Smooth muscle cell (in vitro differentiated cells): ENCODE measurements around the gene ZCCHC18. TPM values are rescaled to one million over a fixed set of nuclear protein-coding genes. Genes with fewer than 3 reads are reported as not detected.
A peak's percentile ranks its signal among the peaks of the same experiment; 100 is the strongest.

Experiments
- DNase-seq: peaks from one replicate; lab custom pipeline; 2025; ENCODE audit not compliant: unreplicated experiment; lab: John Stamatoyannopoulos, UW
- H2AFZ ChIP-seq: fragments of 200-600 bp; sonication (generic); 2 replicates; pipeline ENCODE4 v1.6.0; 2016; ENCODE audit warnings: antibody characterized with exemption, low read depth, mild to moderate bottlenecking
- H3F3A ChIP-seq: fragments of 200-600 bp; sonication (generic); 2 replicates; pipeline ENCODE4 v1.6.0; 2017; ENCODE audit warnings: antibody characterized with exemption, low read depth
- H3K27ac ChIP-seq: fragments of 200-600 bp; sonication (generic); 2 replicates; pipeline ENCODE4 v1.5.1; 2016; ENCODE audit warnings: low read depth, mild to moderate bottlenecking
- H3K27me3 ChIP-seq: fragments of 200-600 bp; sonication (generic); 2 replicates; pipeline ENCODE4 v1.6.1; 2016; ENCODE audit warnings: low read depth, mild to moderate bottlenecking
- H3K36me3 ChIP-seq: fragments of 200-600 bp; sonication (generic); 2 replicates; pipeline ENCODE4 v1.5.1; 2016; ENCODE audit warnings: low read depth
- H3K4me1 ChIP-seq: fragments of 200-600 bp; sonication (generic); 2 replicates; pipeline ENCODE4 v1.5.1; 2016; ENCODE audit warnings: low read depth
- H3K4me2 ChIP-seq: fragments of 200-600 bp; sonication (generic); 2 replicates; pipeline ENCODE4 v1.6.0; 2016; ENCODE audit warnings: mild to moderate bottlenecking
- H3K4me3 ChIP-seq: fragments of 200-600 bp; sonication (generic); 2 replicates; pipeline ENCODE4 v1.5.1; 2016; ENCODE audit warnings: mild to moderate bottlenecking
- H3K79me2 ChIP-seq: fragments of 200-600 bp; sonication (generic); 2 replicates; pipeline ENCODE4 v1.6.0; 2016; ENCODE audit warnings: low read depth, mild to moderate bottlenecking
- H3K9ac ChIP-seq: fragments of 200-600 bp; sonication (generic); 2 replicates; pipeline ENCODE4 v1.6.0; 2016; ENCODE audit warnings: low read depth
- H3K9me3 ChIP-seq: fragments of 200-600 bp; sonication (generic); replicated peaks from 2 replicates; pipeline ENCODE4 v1.5.1; 2016; ENCODE audit warnings: low read depth
- H4K20me1 ChIP-seq: fragments of 200-600 bp; sonication (generic); 2 replicates; pipeline ENCODE4 v1.6.0; 2016; ENCODE audit warnings: low read depth
- CTCF ChIP-seq: fragments of 200-600 bp; sonication (generic); IDR thresholded peaks from 2 replicates; pipeline ENCODE4 v1.5.1; 2017; ENCODE audit warnings: borderline replicate concordance, mild to moderate bottlenecking, antibody characterized with exemption; ENCODE audit not compliant: insufficient read depth, poor library complexity, severe bottlenecking
- WGBS: methylation state at CpG from one replicate; pipeline ENCODE4 v1.1.7; 2016; ENCODE audit warnings: low lambda C conversion rate; 5-methylcytosine and 5-hydroxymethylcytosine counted together
- polyA plus RNA-seq: library from polyadenylated mRNA; unstranded; fragments of >200 nt; fragmentation: Nextera tagmentation; extraction: Ambion mirVana; gene quantifications from 2 replicates; pipeline ENCODE4 v1.2.1, GENCODE V29; 2016
- total RNA-seq: library from RNA; depleted of rRNA; stranded (reverse); fragments of >200 nt; gene quantifications from 2 replicates; pipeline ENCODE4 v1.2.3, GENCODE V29; 2014

Gene ZCCHC18
- total and polyA plus RNA-seq, 2 experiments from 2014 or later, result 1.5 TPM; not detected in 1

GRCh38 chrX:104151037-104151436 lies 38.7 kb downstream of the ZCCHC18 start:
- Histone ChIP-seq H4K20me1 (no peaks in the 10 kb centered on the region), H3K79me2 (no peaks in the 10 kb centered on the region), H2AFZ (no peak overlapping the region), H3K9ac (no peak overlapping the region), H3K27ac (no peak overlapping the region), H3K4me3 (no peak overlapping the region), H3K27me3 (no peaks in the 10 kb centered on the region), H3K4me2 (no peak overlapping the region), H3F3A (no peaks in the 10 kb centered on the region), H3K9me3 (no peaks in the 10 kb centered on the region), H3K4me1 (no peaks in the 10 kb centered on the region), H3K36me3 (no peaks in the 10 kb centered on the region)
- 29% methylated on average over 1 of the region's 1 CpG for WGBS
- DNase-seq, result no peak
- no peak for TF ChIP-seq CTCF

- no peaks in the 10 kb centered on the region for H4K20me1 ChIP-seq
- peak within 1 kb of the TSS; percentile 63 for H3K4me3 ChIP-seq
- H2AFZ ChIP-seq, result peak within 1 kb of the TSS; percentile 51
- peak within 1 kb of the TSS; percentile 92 for H3K4me2 ChIP-seq
- H3K27me3 ChIP-seq, result no peaks in the 10 kb centered on the region
- peak within 1 kb of the TSS; percentile 92 for H3K27ac ChIP-seq
- H3F3A ChIP-seq, result no peaks in the 10 kb centered on the region
- H3K79me2 ChIP-seq, result no peaks in the 10 kb centered on the region
- peak; percentile 27 for DNase-seq
- H3K36me3 ChIP-seq, result no peaks in the 10 kb centered on the region
- H3K9ac ChIP-seq, result peak within 1 kb of the TSS; percentile 85
- WGBS, result 42% methylated on average over 44 of the region's 44 CpGs
- no peaks in the 10 kb centered on the region for H3K4me1 ChIP-seq
- H3K9me3 ChIP-seq, result no peaks in the 10 kb centered on the region
- no peak for TF ChIP-seq CTCF
These were observed 44.6 kb downstream of the ZCCHC18 start, which contains the start of gene SLC25A53 for GRCh38 chrX:104156630-104157529. SLC25A53 (minus strand) TSS chrX:104157009; CDS start chrX:104105257, 51,752 bp downstream.

Other genes starting within 250 kb of the ZCCHC18 start
- gene TMSB15B, start 149.9 kb upstream of the ZCCHC18 start, total RNA-seq, result 3.8 and 8.2 TPM in 2 replicates
- gene TMSB15B, start 149.9 kb upstream of the ZCCHC18 start, polyA plus RNA-seq, result 19.2 and 19.6 TPM in 2 replicates
- gene H2BW1, start 98.8 kb upstream of the ZCCHC18 start, total RNA-seq, result not detected in 2 replicates
- not detected in 2 replicates for gene H2BW1, start 98.8 kb upstream of the ZCCHC18 start, polyA plus RNA-seq
- gene H2BW2, start 72.6 kb upstream of the ZCCHC18 start, total RNA-seq, result 0.13 TPM in 1 of 2 replicates, not detected in the other
- not detected in 2 replicates for gene H2BW2, start 72.6 kb upstream of the ZCCHC18 start, polyA plus RNA-seq
- gene TMSB15C, start 36.3 kb upstream of the ZCCHC18 start, total RNA-seq, result 0.63 and 6.3 TPM in 2 replicates
- gene TMSB15C, start 36.3 kb upstream of the ZCCHC18 start, polyA plus RNA-seq, result 1.1 TPM in 2 replicates
- 0.18 and 8.9 TPM in 2 replicates for gene SLC25A53, start 44.5 kb downstream of the ZCCHC18 start, total RNA-seq
- gene SLC25A53, start 44.5 kb downstream of the ZCCHC18 start, polyA plus RNA-seq, result 2.0 and 3.4 TPM in 2 replicates
- gene FAM199X, start 53.9 kb downstream of the ZCCHC18 start, total RNA-seq, result 16.2 and 19.6 TPM in 2 replicates
- gene FAM199X, start 53.9 kb downstream of the ZCCHC18 start, polyA plus RNA-seq, result 4.1 and 5.3 TPM in 2 replicates
- gene ESX1, start 142.4 kb downstream of the ZCCHC18 start, total RNA-seq, result not detected in 2 replicates
- gene ESX1, start 142.4 kb downstream of the ZCCHC18 start, polyA plus RNA-seq, result 0.17 TPM in 1 of 2 replicates, not detected in the other